Activated B cell treated with CpG ODN at 0.5 μM for 24 hours (primary cell): Measurements from ENCODE around the gene SEMA3B. TPM values are rescaled to one million over a fixed set of nuclear protein-coding genes. Genes with fewer than 3 reads are reported as not detected.

Source experiments
- ATAC-seq: fragments of 200-7000 bp; cut with Tn5 transposase; one replicate; pipeline ENCODE4 v1.10.0; 2021; ENCODE audit warnings: low read depth, mild to moderate bottlenecking, moderate library complexity
- CTCF ChIA-PET: fragments of 350-600 bp; sonication (Branson Sonifier 250); formaldehyde crosslinking; loops from one replicate; lab custom pipeline; 2021; ENCODE audit warnings: antibody characterized with exemption; lab: Charles Lee
- POLR2A ChIA-PET: fragments of 350-600 bp; sonication (Branson Sonifier 250); formaldehyde crosslinking; loops from one replicate; lab custom pipeline; 2021; ENCODE audit warnings: antibody characterized with exemption; lab: Charles Lee
- DNase-seq: peaks from one replicate; pipeline ENCODE4 v3.0.0; 2022
- H3K27ac Mint-ChIP-seq: one replicate; pipeline ENCODE4 v1.8.0; 2020; ENCODE audit warnings: mixed read lengths
- H3K27me3 Mint-ChIP-seq: one replicate; pipeline ENCODE4 v1.8.0; 2021; ENCODE audit warnings: mixed read lengths
- H3K36me3 Mint-ChIP-seq: one replicate; pipeline ENCODE4 v1.8.0; 2021; ENCODE audit warnings: low read depth, mixed read lengths
- H3K4me1 Mint-ChIP-seq: one replicate; pipeline ENCODE4 v1.8.0; 2021; ENCODE audit warnings: mixed read lengths
- H3K4me3 Mint-ChIP-seq: one replicate; pipeline ENCODE4 v1.8.0; 2020; ENCODE audit warnings: mild to moderate bottlenecking, mixed read lengths
- H3K9me3 Mint-ChIP-seq: one replicate; pipeline ENCODE4 v1.8.0; 2020; ENCODE audit warnings: mixed read lengths
- intact Hi-C: fragments of 100-400 bp; cut with micrococcal nuclease; formaldehyde crosslinking; loops from one replicate; pipeline ENCODE4 v1.15.1; 2024
- total RNA-seq: library from RNA; stranded (reverse); gene quantifications from 2 replicates; pipeline ENCODE4 v1.2.3, GENCODE V29; 2022
- TF ChIP-seq, protein P1 (sequence below): fragments of 200-600 bp; IDR thresholded peaks from one replicate; pipeline ENCODE4 v1.8.0; 2022; ENCODE audit warnings: antibody characterized with exemption, mild to moderate bottlenecking

The SEMA3B gene
- total RNA-seq, 1 donor from 2014 or later: not detected

- Mint-ChIP-seq H3K36me3 (peaks cover 13% of the 10 kb centered on the region), H3K27ac (no peak overlapping the region), H3K4me3 (no peak overlapping the region), H3K27me3 (no peaks in the 10 kb centered on the region), H3K9me3 (no peaks in the 10 kb centered on the region), H3K4me1 (peaks cover 46% of the 10 kb centered on the region)
- ATAC-seq (no peak), DNase-seq (no peak)
- ChIA-PET CTCF (no interaction called here), POLR2A (interaction anchor here (0.5 kb wide), 1 partner anchor 1995 kb away, joined by 3 read pairs; the partner anchor contains the start of gene NME6)
- intact Hi-C loops: loop anchor here (5.0 to 10.0 kb wide), 3 partner anchors 491 to 1271 kb away; partner anchors contain the start of genes APEH, IMPDH2, INKA1 and NDUFAF3
- TF ChIP-seq, protein P1, sequence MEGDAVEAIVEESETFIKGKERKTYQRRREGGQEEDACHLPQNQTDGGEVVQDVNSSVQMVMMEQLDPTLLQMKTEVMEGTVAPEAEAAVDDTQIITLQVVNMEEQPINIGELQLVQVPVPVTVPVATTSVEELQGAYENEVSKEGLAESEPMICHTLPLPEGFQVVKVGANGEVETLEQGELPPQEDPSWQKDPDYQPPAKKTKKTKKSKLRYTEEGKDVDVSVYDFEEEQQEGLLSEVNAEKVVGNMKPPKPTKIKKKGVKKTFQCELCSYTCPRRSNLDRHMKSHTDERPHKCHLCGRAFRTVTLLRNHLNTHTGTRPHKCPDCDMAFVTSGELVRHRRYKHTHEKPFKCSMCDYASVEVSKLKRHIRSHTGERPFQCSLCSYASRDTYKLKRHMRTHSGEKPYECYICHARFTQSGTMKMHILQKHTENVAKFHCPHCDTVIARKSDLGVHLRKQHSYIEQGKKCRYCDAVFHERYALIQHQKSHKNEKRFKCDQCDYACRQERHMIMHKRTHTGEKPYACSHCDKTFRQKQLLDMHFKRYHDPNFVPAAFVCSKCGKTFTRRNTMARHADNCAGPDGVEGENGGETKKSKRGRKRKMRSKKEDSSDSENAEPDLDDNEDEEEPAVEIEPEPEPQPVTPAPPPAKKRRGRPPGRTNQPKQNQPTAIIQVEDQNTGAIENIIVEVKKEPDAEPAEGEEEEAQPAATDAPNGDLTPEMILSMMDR: no peak
Observed at GRCh38 chr3:50295553-50296431, 26.8 kb downstream of the SEMA3B start.

DNA sequence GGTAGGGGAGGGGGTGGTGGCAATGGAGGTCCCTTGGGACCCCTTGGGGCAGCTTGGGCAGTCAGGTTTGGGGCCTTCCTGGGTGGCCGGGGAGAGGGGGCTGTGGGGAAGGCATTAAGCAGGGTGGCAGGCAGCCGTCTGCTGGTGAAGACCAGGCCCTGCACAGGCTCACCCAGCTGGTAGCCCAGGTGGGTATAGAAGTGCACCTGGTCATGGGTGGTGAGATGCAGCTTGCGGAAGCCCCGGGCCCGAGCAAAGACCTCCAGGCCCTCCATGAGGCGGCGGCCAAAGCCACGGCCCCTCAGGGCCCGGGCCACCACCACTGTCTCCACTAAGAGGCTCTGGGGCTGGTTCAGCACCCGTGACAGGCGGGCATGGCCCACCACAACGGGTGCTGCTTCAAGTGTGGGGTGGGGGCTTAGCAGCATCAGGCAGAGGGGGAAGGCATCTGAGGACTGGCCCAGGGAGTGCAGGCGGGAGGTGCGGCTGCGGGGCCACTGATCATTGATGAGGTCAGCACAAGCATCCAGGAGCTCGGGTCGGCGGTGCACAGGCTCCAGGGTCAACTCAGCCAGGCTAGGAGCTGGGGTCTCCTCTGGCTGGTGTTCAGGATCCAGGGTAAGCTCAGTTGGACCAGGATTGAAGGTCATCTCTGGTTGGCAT lies 27.9 kb downstream of the SEMA3B start:
- intact Hi-C loops: loop anchor here (5.0 to 10.0 kb wide), 3 partner anchors 492 to 1272 kb away; partner anchors contain the start of genes APEH, IMPDH2, INKA1 and NDUFAF3
- POLR2A ChIA-PET: interaction anchor here (1.6 to 3.4 kb wide), 2 partner anchors 25 to 31 kb away, joined by 5 to 20 read pairs; partner anchors contain the start of genes HYAL2 and TUSC2
- DNase-seq (no peak), ATAC-seq (no peak)
- CTCF ChIA-PET: no interaction called here
- Mint-ChIP-seq H3K27me3 (no peaks in the 10 kb centered on the region), H3K4me3 (no peak overlapping the region), H3K36me3 (peaks cover 10% of the 10 kb centered on the region), H3K27ac (no peak overlapping the region), H3K4me1 (peaks cover 39% of the 10 kb centered on the region), H3K9me3 (no peaks in the 10 kb centered on the region)
- TF ChIP-seq, protein P1: no peak

DNA sequence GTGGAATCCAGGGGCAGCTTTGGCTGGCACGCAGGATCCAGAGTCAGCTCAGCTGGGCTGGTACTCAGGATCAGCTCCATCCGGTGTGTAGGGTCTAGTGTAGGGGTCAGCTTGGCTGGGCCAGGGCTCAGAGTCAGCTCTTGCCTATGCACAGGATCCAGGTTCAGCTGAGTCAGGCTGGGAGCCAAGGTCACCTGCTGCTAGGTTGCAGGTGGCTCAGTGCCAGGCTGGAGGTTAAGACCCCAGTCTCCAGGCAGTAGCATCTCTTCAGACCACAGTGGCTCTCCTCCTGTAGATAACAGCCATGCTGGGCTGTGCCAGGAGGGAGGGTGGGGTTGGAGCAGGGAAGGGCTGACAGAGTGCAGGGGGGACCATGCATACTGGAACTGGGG lies 28.4 kb downstream of the SEMA3B start:
- ATAC-seq: no peak
- POLR2A ChIA-PET: interaction anchor here (1.6 to 3.4 kb wide), 2 partner anchors 24 to 31 kb away, joined by 5 to 20 read pairs; partner anchors contain the start of genes HYAL2 and TUSC2
- peak overlapping the region; percentile 98 for H3K4me3 Mint-ChIP-seq
- CTCF ChIA-PET: no interaction called here
- TF ChIP-seq, protein P1: no peak
- no peak for DNase-seq
- no peaks in the 10 kb centered on the region for H3K9me3 Mint-ChIP-seq
- intact Hi-C loops: loop anchor here (5.0 to 10.0 kb wide), 3 partner anchors 493 to 1273 kb away; partner anchors contain the start of genes APEH, IMPDH2, INKA1 and NDUFAF3
- H3K27ac Mint-ChIP-seq: no peak overlapping the region
- H3K36me3 Mint-ChIP-seq: peaks cover 8% of the 10 kb centered on the region
- no peaks in the 10 kb centered on the region for H3K27me3 Mint-ChIP-seq
- peaks cover 37% of the 10 kb centered on the region for H3K4me1 Mint-ChIP-seq

DNA sequence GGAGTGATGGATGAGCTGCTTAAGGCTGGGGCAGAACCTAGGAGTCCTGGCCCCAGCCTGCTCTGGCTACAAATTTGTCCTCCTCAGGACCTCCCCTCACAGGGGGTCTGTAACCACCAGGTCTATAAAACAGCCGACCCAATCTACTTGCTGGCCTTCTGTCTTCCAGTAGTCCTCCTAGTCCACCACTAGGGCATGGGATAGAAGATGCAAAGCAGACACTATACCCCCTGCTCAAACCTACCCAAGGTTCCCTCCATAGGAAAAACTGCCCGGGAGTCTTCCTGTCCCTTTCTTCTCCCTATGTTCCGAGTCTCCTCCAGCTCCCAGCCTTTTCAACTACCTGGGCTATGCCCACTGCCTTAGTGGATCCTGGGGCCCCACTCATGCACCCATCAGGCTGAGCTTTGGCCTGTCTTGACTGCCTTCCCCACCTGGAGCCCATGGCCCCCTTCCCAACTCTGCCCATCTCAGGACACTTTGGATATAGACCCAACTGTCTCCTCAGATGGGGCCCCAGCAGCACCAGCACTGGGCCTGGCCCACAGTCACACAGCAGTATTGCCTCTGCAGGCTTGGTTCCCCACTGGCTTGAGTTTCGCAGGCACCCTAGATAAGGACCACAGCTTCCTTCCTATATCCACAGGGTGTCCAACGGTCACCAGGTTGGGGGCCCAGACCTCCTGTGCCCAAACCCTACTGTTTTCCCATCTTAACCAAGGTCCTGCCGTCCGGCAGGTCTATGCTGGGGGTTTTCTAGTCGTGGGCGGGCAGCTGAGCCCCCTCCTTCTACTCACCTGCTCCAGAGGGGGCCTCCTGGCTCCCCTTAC lies 29.2 kb downstream of the SEMA3B start:
- POLR2A ChIA-PET: interaction anchor here (0.9 to 3.4 kb wide), 10 partner anchors 15 to 828 kb away, joined by 3 to 62 read pairs (median 8); partner anchors contain the start of genes CISH, CYB561D2, DAG1 and HYAL2
- Mint-ChIP-seq H3K4me3 (peak overlapping the region; percentile 98), H3K27ac (peak overlapping the region; percentile 98), H3K9me3 (no peaks in the 10 kb centered on the region), H3K27me3 (no peaks in the 10 kb centered on the region), H3K4me1 (peaks cover 30% of the 10 kb centered on the region), H3K36me3 (peaks cover 6% of the 10 kb centered on the region)
- CTCF ChIA-PET: interaction anchor here (0.6 to 1.8 kb wide), 4 partner anchors 21 to 71 kb away, joined by 3 to 9 read pairs (median 4); partner anchors contain the start of gene HYAL2
- intact Hi-C loops: loop anchor here (2.0 to 10.0 kb wide), 5 partner anchors 71 to 1273 kb away; partner anchors contain the start of genes APEH, HEMK1, IMPDH2 and INKA1
- ATAC-seq (no peak), DNase-seq (no peak)
- TF ChIP-seq, protein P1: no peak
